GM12878 (cell line): Measurements from ENCODE around the gene EVX1. TPM values are rescaled to one million over a fixed set of nuclear protein-coding genes. Genes with fewer than 3 reads are reported as not detected.

Source experiments
- ATAC-seq: fragments of 200-7000 bp; cut with Tn5 transposase; 3 replicates; pipeline ENCODE4 v1.9.1; 2020; ENCODE audit warnings: mild to moderate bottlenecking, moderate library complexity
- BruUV-seq: library from RNA; stranded (reverse); fragments of 400-500 nt; replicated peaks from 2 replicates; lab custom pipeline; 2021; lab: Mats Ljungman, UMichigan
- CTCF ChIA-PET: fragments of 300-600 bp; sonication (Branson Sonifier 250); formaldehyde crosslinking; extraction: SDS; loops from one replicate; lab custom pipeline; 2021; ENCODE audit warnings: inconsistent platforms; lab: Yijun Ruan, JAX
- POLR2A ChIA-PET: fragments of 350-600 bp; formaldehyde crosslinking; extraction: SDS; loops from one replicate; lab custom pipeline; 2021; ENCODE audit warnings: inconsistent platforms; lab: Charles Lee
- RAD21 ChIA-PET: fragments of 300-600 bp; sonication (Branson Sonifier 250); formaldehyde crosslinking; loops from one replicate; lab custom pipeline; 2023; ENCODE audit warnings: antibody characterized with exemption; ENCODE audit not compliant: unreplicated experiment; lab: Charles Lee
- SMC1A ChIA-PET: fragments of 300-600 bp; sonication (Branson Sonifier 250); formaldehyde crosslinking; loops from one replicate; lab custom pipeline; 2023; ENCODE audit not compliant: unreplicated experiment, uncharacterized antibody; lab: Charles Lee
- DNase-seq: peaks from one replicate; pipeline ENCODE4 v3.0.0-alpha.2; 2011; ENCODE audit warnings: low read depth, low spot score
- FAIRE-seq: peaks from 3 replicates; lab custom pipeline; 2011; peaks lifted over from hg19 to GRCh38; lab: Jason Lieb, UNC
- H2AFZ ChIP-seq: 2 replicates; pipeline ENCODE4 v1.6.0; 2011; ENCODE audit warnings: low read depth, low read length, control low read depth; ENCODE audit not compliant: control insufficient read depth
- H3K27ac ChIP-seq: 2 replicates; pipeline ENCODE4 v1.5.1; 2011; ENCODE audit warnings: control low read depth; ENCODE audit not compliant: control insufficient read depth, insufficient read depth
- H3K27me3 ChIP-seq, 2 experiments: replicated peaks in 1 of 2; 2 replicates each; pipeline versions ENCODE4 v1.6.0 to v1.6.1; 2011; ENCODE audit warnings: low read length in 1 of 2; ENCODE audit not compliant: control insufficient read depth in 2 of 2, insufficient read depth in 2 of 2
- H3K36me3 ChIP-seq, 2 experiments: 2 replicates each; pipeline ENCODE4 v1.5.1; 2011; ENCODE audit warnings: low read length in 1 of 2; ENCODE audit not compliant: control insufficient read depth in 2 of 2, insufficient read depth in 2 of 2
- H3K4me1 ChIP-seq: 2 replicates; pipeline ENCODE4 v1.6.1; 2011; ENCODE audit warnings: mild to moderate bottlenecking, low read length, moderate library complexity, mixed read lengths; ENCODE audit not compliant: control insufficient read depth, insufficient read depth
- H3K4me2 ChIP-seq: 2 replicates; pipeline ENCODE4 v1.6.0; 2011; ENCODE audit warnings: control low read depth; ENCODE audit not compliant: control insufficient read depth, insufficient read depth
- H3K4me3 ChIP-seq: fragments of 200-600 bp; sonication (generic); 2 replicates; pipeline ENCODE4 v1.5.1; 2016
- H3K79me2 ChIP-seq: 2 replicates; pipeline ENCODE4 v1.6.0; 2011; ENCODE audit warnings: low read length; ENCODE audit not compliant: control insufficient read depth, insufficient read depth
- H3K9ac ChIP-seq: 2 replicates; pipeline ENCODE4 v1.8.0; 2011; ENCODE audit warnings: low read length, control low read depth, mixed read lengths; ENCODE audit not compliant: control insufficient read depth, insufficient read depth
- H3K9me3 ChIP-seq: replicated peaks from 3 replicates; pipeline ENCODE4 v1.5.1; 2011; ENCODE audit warnings: mild to moderate bottlenecking, low read length; ENCODE audit not compliant: control insufficient read depth, insufficient read depth
- H4K20me1 ChIP-seq: 2 replicates; pipeline ENCODE4 v1.6.0; 2011; ENCODE audit not compliant: control insufficient read depth, insufficient read depth
- CTCF ChIP-seq, 3 experiments: IDR thresholded peaks in 2 of 3; conservative IDR thresholded peaks in 1 of 3; 2 replicates each; pipeline ENCODE4 v1.5.1; 2011; ENCODE audit warnings: low read depth in 3 of 3, low read length in 3 of 3, mild to moderate bottlenecking in 3 of 3, control low read depth in 2 of 3, moderate library complexity in 2 of 3, inconsistent platforms in 1 of 3, mixed read lengths in 1 of 3; ENCODE audit not compliant: control insufficient read depth in 2 of 3, insufficient read depth in 1 of 3; ENCODE audit errors: extremely low read depth in 1 of 3
- KDM1A ChIP-seq: fragments of 200-600 bp; sonication (generic); IDR thresholded peaks from 2 replicates; pipeline ENCODE4 v1.6.1; 2016; ENCODE audit warnings: borderline replicate concordance
- POLR2A ChIP-seq: IDR thresholded peaks from 2 replicates; pipeline ENCODE4 v1.6.1; 2011; ENCODE audit warnings: low read depth, mild to moderate bottlenecking, low read length
- RAD21 ChIP-seq: IDR thresholded peaks from 2 replicates; pipeline ENCODE4 v1.6.1; 2011; ENCODE audit warnings: mild to moderate bottlenecking, low read depth, low read length, moderate library complexity; ENCODE audit not compliant: insufficient read depth
- RELA ChIP-seq: fragments of 450-650 bp; IDR thresholded peaks from 2 replicates; pipeline ENCODE4 v1.8.0; 2014; ENCODE audit warnings: borderline replicate concordance; ENCODE audit not compliant: partially characterized antibody
- SKIL ChIP-seq: fragments of 450-650 bp; IDR thresholded peaks from 2 replicates; pipeline ENCODE4 v1.6.1; 2017; ENCODE audit warnings: mild to moderate bottlenecking, low read depth, inconsistent platforms; ENCODE audit not compliant: poor library complexity, severe bottlenecking
- SUZ12 ChIP-seq: fragments of 200-600 bp; sonication (generic); IDR thresholded peaks from one replicate; pipeline ENCODE4 v1.6.1; 2018; ENCODE audit warnings: antibody characterized with exemption, mild to moderate bottlenecking; ENCODE audit not compliant: unreplicated experiment
- ZBTB40 ChIP-seq: fragments of 450-650 bp; IDR thresholded peaks from 2 replicates; pipeline ENCODE4 v1.6.1; 2016; ENCODE audit warnings: mild to moderate bottlenecking, moderate library complexity, borderline replicate concordance
- WGBS: methylation state at CpG from one replicate; pipeline ENCODE4 v1.1.6; 2016; ENCODE audit warnings: low lambda C conversion rate; ENCODE audit not compliant: insufficient replicate concordance, insufficient coverage; ENCODE audit errors: missing lambda C conversion rate; 5-methylcytosine and 5-hydroxymethylcytosine counted together
- in situ Hi-C: fragments of 300-500 bp; cut with MboI; formaldehyde crosslinking; loops from 9 replicates; pipeline ENCODE4 v1.14.3; 2018; ENCODE audit warnings: mixed read lengths
- intact Hi-C: fragments of 100-400 bp; cut with micrococcal nuclease; formaldehyde crosslinking; loops from one replicate; pipeline ENCODE4 v1.14.2; 2022; ENCODE audit not compliant: unreplicated experiment
- polyA plus RNA-seq, 11 experiments: library from polyadenylated mRNA; depleted of rRNA in 4 of 11; unstranded in 6 of 11; stranded (reverse) in 5 of 11; fragments of >200 nt; fragmentation: Nextera tagmentation in 4 of 11; fragmentation: Illumina TruSeq in 1 of 11; extraction: Ambion mirVana in 4 of 11; extraction: Trizol in 1 of 11; gene quantifications; 1 replicate in 1 of 11; 2 replicates in 10 of 11; pipeline versions ENCODE4 v1.2.1 to v1.2.3, GENCODE V29; 2011 to 2016; ENCODE audit warnings: inconsistent platforms in 2 of 11, missing spikeins in 2 of 11, low read depth in 1 of 11
- total RNA-seq, 4 experiments: library from RNA; depleted of rRNA in 3 of 4; stranded (reverse); fragments of >200 nt in 3 of 4; fragmentation: Illumina TruSeq in 1 of 4; extraction: Trizol in 1 of 4; gene quantifications; 2 replicates each; pipeline versions ENCODE4 v1.2.1 to v1.2.3, GENCODE V29; 2013 to 2021

Gene EVX1
- total and polyA plus RNA-seq, 10 of the 15 experiments (the other 5 are each of a cell fraction or from before 2014, with no cell fraction given): not detected

GRCh38 chr7:27229448-27229847, 13.2 kb upstream of the EVX1 start (continued):
- TF ChIP-seq SKIL (no peak), KDM1A (no peak)

GRCh38 chr7:27235387-27236311, 7.0 kb upstream of the EVX1 start:
- in situ Hi-C loops: no loop called here
- no peak overlapping the region for H3K4me3 ChIP-seq
- WGBS: 33% methylated on average over 52 of the region's 66 CpGs

More at GRCh38 chr7:27235387-27236311, 7.0 kb upstream of the EVX1 start:
- intact Hi-C loops: no loop called here
- FAIRE-seq (no peak), ATAC-seq (no peak), DNase-seq (no peak)
- Histone ChIP-seq H3K36me3 (no peaks in the 10 kb centered on the region), H3K27me3 (peaks cover 3 to 18% of the 10 kb centered on the region in 2 experiments; a peak in 3 of 4 replicates), H4K20me1 (no peaks in the 10 kb centered on the region), H3K4me1 (no peaks in the 10 kb centered on the region), H3K27ac (no peak overlapping the region), H3K9ac (no peak overlapping the region), H3K4me2 (no peak overlapping the region), H3K9me3 (no peaks in the 10 kb centered on the region)
- RAD21 ChIA-PET: no interaction called here
- CTCF ChIA-PET: interaction anchor here (0.6 kb wide), 1 partner anchor 539 kb away, joined by 3 read pairs; no protein-coding TSS in a partner anchor
- SMC1A ChIA-PET: no interaction called here
- POLR2A ChIA-PET: interaction anchor here (0.5 kb wide), 1 partner anchor 327 kb away, joined by 3 read pairs; no protein-coding TSS in a partner anchor
- no peak for TF ChIP-seq RELA
- TF ChIP-seq RAD21: peak; percentile 15; the same call in 1 of the 2 replicates
- TF ChIP-seq ZBTB40: no peak
- TF ChIP-seq CTCF (IDR thresholded peaks at IDR 0.05 in 2 of 3, conservative IDR thresholded peaks at IDR 0.05 in 1 of 3; ENCODE audit: control insufficient read depth in 2 of 3, extremely low read depth in 1 of 3, insufficient read depth in 1 of 3, low read depth in 3 of 3, low read length in 3 of 3): peak in 1 of 3 experiments; percentile 15; a peak in 1 of 6 replicates
- TF ChIP-seq POLR2A: peak; percentile 23; the same call in 1 of the 2 replicates
- TF ChIP-seq SUZ12: peak; percentile 41
- TF ChIP-seq, all 136 proteins: peak for 4
- H3K79me2 ChIP-seq: no peaks in the 10 kb centered on the region
- no peak overlapping the region for H2AFZ ChIP-seq
- BruUV-seq: no TSS peak
